Endothelial cell of umbilical vein (primary cell): ENCODE measurements around the gene BCAS3.

Experiments used
- CTCF ChIP-seq, 2 donors: IDR thresholded peaks; 1 replicate in 1 of 2; 2 replicates in 1 of 2; pipeline ENCODE4 v1.5.1; 2011; ENCODE audit warnings: low read length in 2 of 2, mild to moderate bottlenecking in 2 of 2, moderate library complexity in 2 of 2, control low read depth in 1 of 2, inconsistent platforms in 1 of 2, low read depth in 1 of 2; ENCODE audit not compliant: insufficient read depth in 1 of 2; ENCODE audit errors: extremely low read depth in 1 of 2
- FOS ChIP-seq: IDR thresholded peaks from 2 replicates; pipeline ENCODE4 v1.6.1; 2011; ENCODE audit warnings: mild to moderate bottlenecking, low read length, moderate library complexity, borderline replicate concordance; ENCODE audit not compliant: insufficient read depth
- MYC ChIP-seq: IDR thresholded peaks from one replicate; pipeline ENCODE4 v1.6.1; 2011; ENCODE audit warnings: mild to moderate bottlenecking, low read depth, low read length
- POLR2A ChIP-seq: IDR thresholded peaks from 2 replicates; pipeline ENCODE4 v1.6.1; 2012; ENCODE audit warnings: low read depth, mild to moderate bottlenecking, control low read depth, low read length
- POLR2AphosphoS5 ChIP-seq: IDR thresholded peaks from 2 replicates; pipeline ENCODE4 v1.6.1; 2012; ENCODE audit warnings: low read depth, mild to moderate bottlenecking, control low read depth, low read length, moderate library complexity; ENCODE audit not compliant: insufficient read depth

DNA sequence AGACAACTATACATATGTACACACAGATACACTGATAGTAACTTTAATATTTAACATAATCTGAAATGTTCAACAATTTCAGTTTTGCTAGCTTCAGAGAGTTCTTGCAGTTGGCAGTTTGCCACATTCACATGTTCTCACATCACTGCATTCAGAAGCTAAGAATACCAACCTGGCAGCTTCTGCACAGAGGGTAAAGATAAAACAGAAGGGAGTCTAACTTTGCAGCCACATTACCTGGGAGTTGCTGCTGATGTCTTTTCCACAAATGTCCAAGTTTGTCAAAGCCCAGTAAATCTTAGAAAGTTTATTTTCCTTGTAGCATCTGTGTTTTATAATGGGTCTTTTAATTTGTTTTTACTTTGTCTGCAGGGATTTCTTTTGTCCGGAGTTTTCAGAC, 332.0 kb downstream of the BCAS3 start:
- TF ChIP-seq CTCF (IDR thresholded peaks at IDR 0.05; ENCODE audit: extremely low read depth in 1 of 2, insufficient read depth in 1 of 2, low read depth in 1 of 2, low read length in 2 of 2) (no peak), POLR2AphosphoS5 (no peak), POLR2A (no peak), MYC (no peak), FOS (no peak)
